ENCODE data around the gene JAG1.

JAG1 gene

GRCh38 chr20:10639737-10640556, 33.9 kb downstream of the JAG1 start:
- Histone ChIP-seq H3K4me1 (ENCODE audit: insufficient read depth, low read length) (no peaks in the 10 kb centered on the region), H4K20me1 (ENCODE audit: insufficient read depth, low read length) (no peaks in the 10 kb centered on the region), H3K36me3 (ENCODE audit: insufficient read depth, low read length) (no peaks in the 10 kb centered on the region), H3K4me3 (ENCODE audit: low read depth in 1 of 2, low read length in 2 of 2) (no peak overlapping the region), H3K4me2 (ENCODE audit: insufficient read depth, low read length) (no peak overlapping the region), H3K27ac (ENCODE audit: low read length) (no peak overlapping the region), H3K9me3 (ENCODE audit: insufficient read depth, low read length, severe bottlenecking) (no peaks in the 10 kb centered on the region), H3K27me3 (ENCODE audit: insufficient read depth, low read length, poor library complexity) (no peaks in the 10 kb centered on the region), H2AFZ (ENCODE audit: low read depth, low read length) (no peak overlapping the region), H3K79me2 (ENCODE audit: insufficient read depth, low read length) (no peaks in the 10 kb centered on the region), H3K9ac (ENCODE audit: low read depth, low read length) (no peak overlapping the region)
- ATAC-seq (ENCODE audit: insufficient read depth, low read depth), result no peak
- no peak for TF ChIP-seq EZH2 (IDR thresholded peaks at IDR 0.05; ENCODE audit: borderline replicate concordance, low read depth, low read length, severe bottlenecking)
- TF ChIP-seq CTCF (IDR thresholded peaks at IDR 0.05; ENCODE audit: borderline replicate concordance, extremely low read depth, low read length, poor library complexity, severe bottlenecking), result no peak
- no peak for DNase-seq

DNA sequence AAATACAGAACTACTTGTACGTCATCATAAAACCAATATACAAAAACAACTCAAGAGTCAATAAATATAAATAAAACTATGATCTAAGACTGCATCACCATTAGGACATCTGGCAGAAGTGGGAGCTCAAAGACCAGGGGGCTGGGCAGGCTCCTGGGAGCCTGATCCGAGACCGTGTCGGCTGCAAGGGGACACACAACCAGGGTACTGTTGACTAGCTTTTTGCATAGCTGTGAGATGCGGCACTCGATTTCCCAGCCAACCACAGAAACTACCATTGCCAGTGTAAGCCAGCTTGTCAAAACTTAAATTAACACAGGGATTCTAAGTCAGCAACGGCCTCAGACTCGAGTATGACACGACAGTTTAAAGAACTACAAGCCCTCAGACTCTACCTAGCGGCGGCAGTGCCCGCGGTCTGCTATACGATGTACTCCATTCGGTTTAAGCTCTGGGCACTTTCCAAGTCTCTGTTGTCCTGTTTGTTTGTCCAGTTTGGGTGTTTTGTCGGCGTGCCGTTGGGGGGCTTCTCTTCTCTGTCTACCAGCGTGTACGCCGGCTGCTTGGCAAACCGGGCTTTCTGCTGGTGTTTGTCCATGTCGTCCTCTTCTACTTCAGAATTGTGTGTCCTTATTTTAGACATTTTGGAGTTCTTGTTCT, 34.6 kb downstream of the JAG1 start:
- H3K9me3 ChIP-seq (ENCODE audit: insufficient read depth, low read length, severe bottlenecking), result no peaks in the 10 kb centered on the region
- H3K4me2 ChIP-seq (ENCODE audit: insufficient read depth, low read length), result no peak overlapping the region
- no peak overlapping the region for H2AFZ ChIP-seq (ENCODE audit: low read depth, low read length)
- no peak overlapping the region for H3K4me3 ChIP-seq (ENCODE audit: low read depth in 1 of 2, low read length in 2 of 2)
- H3K36me3 ChIP-seq (ENCODE audit: insufficient read depth, low read length), result no peaks in the 10 kb centered on the region
- ATAC-seq (ENCODE audit: insufficient read depth, low read depth) (no peak), DNase-seq (no peak)
- no peaks in the 10 kb centered on the region for H3K79me2 ChIP-seq (ENCODE audit: insufficient read depth, low read length)
- no peak overlapping the region for H3K9ac ChIP-seq (ENCODE audit: low read depth, low read length)
- H4K20me1 ChIP-seq (ENCODE audit: insufficient read depth, low read length), result no peaks in the 10 kb centered on the region
- no peak overlapping the region for H3K27ac ChIP-seq (ENCODE audit: low read length)
- no peaks in the 10 kb centered on the region for H3K4me1 ChIP-seq (ENCODE audit: insufficient read depth, low read length)
- TF ChIP-seq CTCF (IDR thresholded peaks at IDR 0.05; ENCODE audit: borderline replicate concordance, extremely low read depth, low read length, poor library complexity, severe bottlenecking) (no peak), EZH2 (IDR thresholded peaks at IDR 0.05; ENCODE audit: borderline replicate concordance, low read depth, low read length, severe bottlenecking) (no peak)
- no peaks in the 10 kb centered on the region for H3K27me3 ChIP-seq (ENCODE audit: insufficient read depth, low read length, poor library complexity)

- H3K9me3 ChIP-seq (ENCODE audit: insufficient read depth, low read length, severe bottlenecking), result no peaks in the 10 kb centered on the region
- no peaks in the 10 kb centered on the region for H3K4me1 ChIP-seq (ENCODE audit: insufficient read depth, low read length)
- H4K20me1 ChIP-seq (ENCODE audit: insufficient read depth, low read length), result no peaks in the 10 kb centered on the region
- no peaks in the 10 kb centered on the region for H3K79me2 ChIP-seq (ENCODE audit: insufficient read depth, low read length)
- no peaks in the 10 kb centered on the region for H3K27me3 ChIP-seq (ENCODE audit: insufficient read depth, low read length, poor library complexity)
- H3K27ac ChIP-seq (ENCODE audit: low read length), result no peak overlapping the region
- no peak for ATAC-seq (ENCODE audit: insufficient read depth, low read depth)
- no peak overlapping the region for H3K9ac ChIP-seq (ENCODE audit: low read depth, low read length)
- no peak overlapping the region for H2AFZ ChIP-seq (ENCODE audit: low read depth, low read length)
- H3K36me3 ChIP-seq (ENCODE audit: insufficient read depth, low read length), result no peaks in the 10 kb centered on the region
- no peak overlapping the region for H3K4me2 ChIP-seq (ENCODE audit: insufficient read depth, low read length)
- no peak for TF ChIP-seq EZH2 (IDR thresholded peaks at IDR 0.05; ENCODE audit: borderline replicate concordance, low read depth, low read length, severe bottlenecking)
- no peak for TF ChIP-seq CTCF (IDR thresholded peaks at IDR 0.05; ENCODE audit: borderline replicate concordance, extremely low read depth, low read length, poor library complexity, severe bottlenecking)
- no peak overlapping the region for H3K4me3 ChIP-seq (ENCODE audit: low read depth in 1 of 2, low read length in 2 of 2)
- DNase-seq, result no peak
These were observed 36.2 kb downstream of the JAG1 start for GRCh38 chr20:10637563-10637962.
